A673 (cell line): ENCODE measurements around the gene ADORA2A. TPM values are rescaled to one million over a fixed set of nuclear protein-coding genes. Genes with fewer than 3 reads are reported as not detected.

ENCODE experiments used
- BruUV-seq: library from RNA; stranded (reverse); fragments of 400-500 nt; replicated peaks from 2 replicates; lab custom pipeline; 2021; lab: Mats Ljungman, UMichigan
- CTCF ChIA-PET: fragments of 300-600 bp; sonication (Branson Sonifier 250); formaldehyde crosslinking; loops from one replicate; lab custom pipeline; 2022; ENCODE audit warnings: antibody characterized with exemption; lab: Charles Lee
- POLR2A ChIA-PET: fragments of 300-600 bp; sonication (Branson Sonifier 250); formaldehyde crosslinking; loops from one replicate; lab custom pipeline; 2022; ENCODE audit warnings: antibody characterized with exemption; ENCODE audit not compliant: low non-redundant PET; lab: Charles Lee
- DNase-seq: peaks from one replicate; pipeline ENCODE4 v3.0.0-alpha.2; 2015; ENCODE audit warnings: low spot score
- H3K27ac ChIP-seq: fragments of 200-600 bp; sonication (generic); 2 replicates; pipeline ENCODE4 v1.5.1; 2016; ENCODE audit warnings: mixed run types, low read depth, mild to moderate bottlenecking, mixed read lengths, antibody characterized with exemption, low read length; ENCODE audit not compliant: poor library complexity, severe bottlenecking
- H3K27me3 ChIP-seq: fragments of 200-600 bp; sonication (generic); replicated peaks from 2 replicates; pipeline ENCODE4 v1.6.1; 2017; ENCODE audit warnings: mixed run types, low read depth, mild to moderate bottlenecking, mixed read lengths, antibody characterized with exemption, low read length; ENCODE audit not compliant: insufficient read depth, poor library complexity
- H3K36me3 ChIP-seq: fragments of 200-600 bp; sonication (generic); 2 replicates; pipeline ENCODE4 v1.6.1; 2016; ENCODE audit warnings: mixed run types, mild to moderate bottlenecking, mixed read lengths, antibody characterized with exemption, low read length; ENCODE audit not compliant: insufficient read depth, poor library complexity, severe bottlenecking
- H3K4me1 ChIP-seq: fragments of 200-600 bp; sonication (generic); 2 replicates; pipeline ENCODE4 v1.6.1; 2017; ENCODE audit warnings: mixed run types, mild to moderate bottlenecking, mixed read lengths, antibody characterized with exemption, low read length; ENCODE audit not compliant: insufficient read depth, poor library complexity, severe bottlenecking
- H3K4me3 ChIP-seq: fragments of 200-600 bp; sonication (generic); 2 replicates; pipeline ENCODE4 v1.5.1; 2016; ENCODE audit warnings: low read depth, mixed run types, mild to moderate bottlenecking, mixed read lengths, low read length; ENCODE audit not compliant: poor library complexity, severe bottlenecking
- H3K9me3 ChIP-seq: fragments of 200-600 bp; sonication (generic); 2 replicates; pipeline ENCODE4 v1.6.1; 2016; ENCODE audit warnings: mixed run types, low read depth, mild to moderate bottlenecking, mixed read lengths, antibody characterized with exemption, low read length; ENCODE audit not compliant: poor library complexity, severe bottlenecking
- EZH2 ChIP-seq: fragments of 200-600 bp; sonication (generic); IDR thresholded peaks from 2 replicates; pipeline ENCODE4 v1.6.1; 2017; ENCODE audit warnings: borderline replicate concordance, low read depth, mild to moderate bottlenecking, mixed read lengths, antibody characterized with exemption, low read length; ENCODE audit not compliant: poor library complexity, severe bottlenecking
- intact Hi-C: fragments of 100-400 bp; cut with micrococcal nuclease; formaldehyde crosslinking; loops from one replicate; pipeline ENCODE4 v1.10.0; 2022; ENCODE audit not compliant: unreplicated experiment
- total RNA-seq: library from RNA; stranded (reverse); gene quantifications from 2 replicates; pipeline ENCODE4 v1.2.3, GENCODE V29; 2021
- TF ChIP-seq, protein P1 (sequence below): fragments of 300-800, 200-600 bp; sonication (generic); conservative IDR thresholded peaks from 2 replicates; pipeline ENCODE4 v1.5.1; 2017; ENCODE audit warnings: low read depth, mild to moderate bottlenecking, antibody characterized with exemption, low read length, moderate library complexity, mixed read lengths

Gene ADORA2A
- total RNA-seq, 1 experiment from 2014 or later = 9.6 TPM

DNA sequence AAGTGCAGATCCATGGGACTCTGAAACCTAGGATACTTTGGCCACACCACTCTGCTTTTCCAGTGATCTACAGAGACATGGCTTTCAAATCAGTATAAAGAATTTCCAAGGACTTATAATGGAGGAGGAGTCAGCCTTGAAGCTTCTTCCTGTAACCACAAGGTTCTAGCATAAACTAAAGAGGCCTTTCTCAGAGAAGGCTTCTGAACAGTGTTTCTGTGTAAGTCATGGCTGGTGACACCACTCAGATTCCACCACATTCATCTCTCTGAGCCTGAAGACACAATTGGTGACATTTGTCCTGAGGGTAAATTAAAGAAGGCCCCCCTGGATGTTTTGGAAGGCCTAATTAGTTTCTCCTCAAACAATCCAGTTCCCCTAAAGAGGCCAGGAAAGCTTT, 29.0 kb upstream of the ADORA2A start:
- DNase-seq = no peak
- CTCF ChIA-PET = no interaction called here

DNA sequence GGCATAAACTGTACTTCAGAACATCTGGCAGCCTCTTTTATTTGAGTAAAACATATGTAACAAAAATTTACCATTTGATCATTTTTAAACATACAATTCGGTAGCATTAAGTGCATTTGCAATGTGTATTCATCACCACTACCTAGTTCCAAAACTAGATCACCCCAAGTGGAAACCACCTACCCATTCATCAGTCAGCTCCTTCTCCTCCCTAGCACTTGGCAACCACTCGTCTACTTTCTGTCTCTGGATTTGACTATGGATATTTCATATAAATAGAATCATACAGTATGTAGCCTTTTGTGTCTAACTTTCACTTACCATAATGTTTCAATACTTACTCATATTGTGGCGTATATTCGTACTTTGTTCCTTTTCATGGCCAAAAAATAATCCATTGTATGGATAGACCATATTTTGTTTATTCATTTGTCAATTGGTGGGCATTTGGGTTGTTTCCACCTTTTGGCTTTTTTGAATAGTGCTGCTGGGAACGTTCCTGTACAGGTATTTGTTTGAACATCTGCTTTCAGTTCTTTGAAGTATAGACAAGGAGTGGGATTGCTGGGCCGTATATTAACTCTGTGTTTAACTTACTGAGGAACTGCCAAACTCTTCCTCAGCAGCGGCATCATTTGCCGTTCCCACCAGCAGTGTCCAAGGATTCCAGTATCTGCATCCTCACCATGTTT, 27.2 kb upstream of the ADORA2A start:
- Histone ChIP-seq H3K4me1 (peaks cover 17% of the 10 kb centered on the region), H3K9me3 (no peaks in the 10 kb centered on the region), H3K36me3 (peaks cover 15% of the 10 kb centered on the region), H3K27ac (no peak overlapping the region), H3K4me3 (no peak overlapping the region), H3K27me3 (no peaks in the 10 kb centered on the region)
- POLR2A ChIA-PET = no interaction called here
- no peak for DNase-seq
- intact Hi-C loops = no loop called here
- CTCF ChIA-PET = no interaction called here
- no TSS peak for BruUV-seq
- TF ChIP-seq, protein P1, sequence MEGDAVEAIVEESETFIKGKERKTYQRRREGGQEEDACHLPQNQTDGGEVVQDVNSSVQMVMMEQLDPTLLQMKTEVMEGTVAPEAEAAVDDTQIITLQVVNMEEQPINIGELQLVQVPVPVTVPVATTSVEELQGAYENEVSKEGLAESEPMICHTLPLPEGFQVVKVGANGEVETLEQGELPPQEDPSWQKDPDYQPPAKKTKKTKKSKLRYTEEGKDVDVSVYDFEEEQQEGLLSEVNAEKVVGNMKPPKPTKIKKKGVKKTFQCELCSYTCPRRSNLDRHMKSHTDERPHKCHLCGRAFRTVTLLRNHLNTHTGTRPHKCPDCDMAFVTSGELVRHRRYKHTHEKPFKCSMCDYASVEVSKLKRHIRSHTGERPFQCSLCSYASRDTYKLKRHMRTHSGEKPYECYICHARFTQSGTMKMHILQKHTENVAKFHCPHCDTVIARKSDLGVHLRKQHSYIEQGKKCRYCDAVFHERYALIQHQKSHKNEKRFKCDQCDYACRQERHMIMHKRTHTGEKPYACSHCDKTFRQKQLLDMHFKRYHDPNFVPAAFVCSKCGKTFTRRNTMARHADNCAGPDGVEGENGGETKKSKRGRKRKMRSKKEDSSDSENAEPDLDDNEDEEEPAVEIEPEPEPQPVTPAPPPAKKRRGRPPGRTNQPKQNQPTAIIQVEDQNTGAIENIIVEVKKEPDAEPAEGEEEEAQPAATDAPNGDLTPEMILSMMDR = no peak
- TF ChIP-seq EZH2 = no peak

More for the DNA sequence above, 29.0 kb upstream of the ADORA2A start:
- Histone ChIP-seq H3K9me3 (no peaks in the 10 kb centered on the region), H3K36me3 (peaks cover 4% of the 10 kb centered on the region), H3K27me3 (no peaks in the 10 kb centered on the region), H3K27ac (no peak overlapping the region), H3K4me3 (no peak overlapping the region), H3K4me1 (peaks cover 14% of the 10 kb centered on the region)
- TF ChIP-seq EZH2 = no peak
- BruUV-seq = no TSS peak
- intact Hi-C loops = no loop called here
- POLR2A ChIA-PET = no interaction called here

DNA sequence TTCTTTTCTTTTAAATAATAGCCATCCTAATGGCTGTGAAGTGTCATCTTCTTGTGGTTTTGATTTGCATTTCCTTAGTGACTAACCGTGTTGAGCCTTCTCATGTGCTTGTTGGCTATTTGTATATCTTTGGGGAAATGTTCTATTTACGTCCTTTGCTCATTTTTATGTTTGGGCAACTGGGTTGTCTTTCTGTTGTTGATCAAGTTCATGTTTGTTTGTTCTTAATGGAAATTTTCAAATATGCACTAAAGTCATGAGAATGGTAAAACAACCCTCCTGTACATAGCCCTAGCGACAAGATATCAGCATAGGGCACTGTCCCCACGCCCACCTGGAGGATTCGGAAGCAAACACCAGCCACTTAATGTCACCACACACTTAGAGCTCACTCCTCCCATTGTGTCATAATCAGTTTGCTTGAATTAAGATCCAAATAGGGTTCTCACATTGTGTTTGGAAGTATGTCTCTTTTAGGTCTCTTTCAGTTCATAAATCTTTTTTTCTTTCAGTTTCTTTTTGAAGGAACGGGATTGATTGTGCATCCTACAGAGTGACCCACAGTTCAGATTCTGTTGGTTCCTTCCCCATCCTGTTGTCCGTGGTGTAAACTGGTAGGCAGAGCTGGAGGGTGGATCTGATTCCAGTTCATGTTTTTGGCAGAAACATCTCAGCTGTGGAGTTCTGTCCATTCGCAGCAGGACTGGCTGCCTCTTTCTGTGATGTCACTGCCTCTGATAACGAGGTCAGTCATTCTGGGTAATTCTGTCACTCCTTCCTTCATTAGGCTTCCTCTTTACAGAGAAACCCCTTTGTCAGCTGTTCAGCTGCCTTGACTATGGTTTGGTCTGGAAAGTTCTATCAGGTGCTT, 26.4 kb upstream of the ADORA2A start:
- intact Hi-C loops = no loop called here
- Histone ChIP-seq H3K9me3 (no peaks in the 10 kb centered on the region), H3K36me3 (peaks cover 15% of the 10 kb centered on the region), H3K4me1 (peaks cover 17% of the 10 kb centered on the region), H3K27me3 (no peaks in the 10 kb centered on the region), H3K27ac (no peak overlapping the region), H3K4me3 (no peak overlapping the region)
- DNase-seq = no peak
- no TSS peak for BruUV-seq
- POLR2A ChIA-PET = no interaction called here
- TF ChIP-seq, protein P1 = no peak
- TF ChIP-seq EZH2 = no peak
- CTCF ChIA-PET = no interaction called here
